Transverse colon (tissue), 4 donors: ENCODE data around the gene ACAD9. TPM values are rescaled to one million over a fixed set of nuclear protein-coding genes. Genes with fewer than 3 reads are reported as not detected.

Experiments
- DNase-seq: peaks from one replicate; pipeline ENCODE4 v3.0.0-alpha.2; 2019
- H3K27ac ChIP-seq, 4 donors: fragments of 200-600 bp; sonication (generic); 2 replicates each; pipeline ENCODE4 v1.5.1; 2016 to 2018; ENCODE audit warnings: inconsistent platforms in 4 of 4
- H3K27me3 ChIP-seq: fragments of 200-600 bp; sonication (generic); 2 replicates; pipeline ENCODE4 v1.5.1; 2017; ENCODE audit warnings: inconsistent platforms
- H3K36me3 ChIP-seq, 4 donors: fragments of 200-600 bp; sonication (generic); 2 replicates each; pipeline ENCODE4 v1.5.1; 2017 to 2019; ENCODE audit warnings: inconsistent platforms in 4 of 4
- H3K4me1 ChIP-seq, 4 donors: fragments of 200-600 bp; sonication (generic); 2 replicates each; pipeline ENCODE4 v1.5.1; 2017 to 2020; ENCODE audit warnings: inconsistent platforms in 4 of 4
- H3K4me3 ChIP-seq, 4 donors: fragments of 200-600 bp; sonication (generic); 1 replicate in 1 of 4; 2 replicates in 3 of 4; pipeline versions ENCODE4 v1.5.1 to v1.6.1; 2017 to 2019; ENCODE audit warnings: inconsistent platforms in 4 of 4
- H3K9me3 ChIP-seq, 2 donors: fragments of 200-600 bp; sonication (generic); 2 replicates each; pipeline ENCODE4 v1.5.1; 2017 to 2019; ENCODE audit warnings: inconsistent platforms in 2 of 2
- EP300 ChIP-seq: sonication (generic); formaldehyde crosslinking; IDR thresholded peaks from one replicate; pipeline ENCODE4 v1.6.1; 2017; ENCODE audit warnings: antibody characterized with exemption, low read depth
- POLR2A ChIP-seq: fragments of 450-650 bp; IDR thresholded peaks from one replicate; pipeline ENCODE4 v1.6.1; 2016; ENCODE audit warnings: antibody characterized with exemption, mild to moderate bottlenecking, moderate library complexity
- POLR2AphosphoS5 ChIP-seq, 3 donors: sonication (generic); formaldehyde crosslinking; IDR thresholded peaks; one replicate each; pipeline ENCODE4 v1.6.1; 2016; ENCODE audit warnings: antibody characterized with exemption in 3 of 3
- WGBS, 2 donors: methylation state at CpG; one replicate each; pipeline ENCODE4 v1.1.5; 2018; ENCODE audit warnings: low coverage in 1 of 2; 5-methylcytosine and 5-hydroxymethylcytosine counted together
- in situ Hi-C, 4 donors: fragments of 200-750 bp; cut with MboI; loops; one replicate each; pipeline versions ENCODE4 v1.15.0 to v1.15.1; 2017; ENCODE audit warnings: low sequenced_read_pairs in 3 of 4, low pct_ligation_motif_present in 1 of 4, low pct_unique_long_range_greater_than_20kb in 1 of 4
- intact Hi-C: fragments of 100-400 bp; cut with DNase I; formaldehyde crosslinking; loops from one replicate; pipeline ENCODE4 v1.15.1; 2023; ENCODE audit warnings: low total_unique reads
- total RNA-seq, 4 donors: library from RNA; depleted of rRNA; stranded (reverse); fragments of >200 nt; gene quantifications; one replicate each; pipeline ENCODE4 v1.1.0, GENCODE V29; 2016
- TF ChIP-seq, protein P1 (sequence below), 5 experiments: fragments of 200-600 bp in 3 of 5; fragments of 450-650 bp in 2 of 5; sonication (generic) in 3 of 5; IDR thresholded peaks; 1 replicate in 2 of 5; 2 replicates in 3 of 5; pipeline ENCODE4 v1.5.1; 2016 to 2017; ENCODE audit warnings: antibody characterized with exemption in 5 of 5, inconsistent platforms in 3 of 5, mild to moderate bottlenecking in 2 of 5, moderate library complexity in 1 of 5

The ACAD9 gene
- total RNA-seq, 4 donors from 2014 or later = 37.3 to 158 (median 85.0) TPM

DNA sequence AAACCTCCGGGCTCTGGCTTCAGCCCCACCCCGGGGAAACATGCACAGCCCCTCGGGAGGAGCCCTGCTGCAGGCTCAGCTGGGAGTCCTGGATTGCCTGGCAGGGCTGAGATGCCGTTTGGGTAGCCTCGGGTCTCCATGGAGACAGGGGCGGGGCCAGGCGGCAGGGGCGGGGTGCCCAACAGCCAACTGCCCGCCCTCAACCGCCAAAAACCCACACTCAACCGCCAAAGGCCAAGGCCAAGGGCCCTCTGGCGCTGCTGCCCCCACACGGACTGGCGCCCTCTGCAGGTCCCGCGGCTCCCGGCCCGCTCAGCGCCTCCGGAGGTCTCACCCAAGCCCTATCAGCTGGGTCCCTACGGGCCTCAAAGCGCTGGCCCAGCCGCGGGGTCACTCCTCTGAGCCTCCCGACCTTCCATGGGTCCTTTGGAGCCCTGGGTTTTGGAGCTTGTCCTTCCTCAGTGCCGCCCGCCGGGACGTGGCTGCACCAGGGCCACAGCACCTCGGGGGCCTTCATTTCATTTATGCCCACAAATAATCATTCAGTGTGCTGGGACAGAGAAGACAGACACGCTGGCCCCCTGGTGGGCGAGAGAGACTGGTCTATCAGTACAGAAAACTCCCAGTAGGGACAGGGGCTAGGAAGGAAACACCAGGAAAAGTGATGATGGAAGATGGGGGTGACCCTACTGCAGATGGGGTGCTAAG lies 33.5 kb upstream of the ACAD9 start:
- no peaks in the 10 kb centered on the region for H3K9me3 ChIP-seq
- peaks cover 3 to 16% (median 13%) of the 10 kb centered on the region in 4 donors for H3K4me1 ChIP-seq
- no peaks in the 10 kb centered on the region for H3K27me3 ChIP-seq
- WGBS, 2 donors = 0 to 1% methylated on average over 5 to 27 of the region's 32 CpGs
- intact Hi-C loops = no loop called here
- no peaks in the 10 kb centered on the region for H3K36me3 ChIP-seq
- H3K27ac ChIP-seq = peak overlapping the region in 3 of 4 donors; percentile 52 to 65 (median 61)
- in situ Hi-C loops = no loop called here
- DNase-seq = peak; percentile 84
- H3K4me3 ChIP-seq = peak overlapping the region; percentile 1 to 51 (median 32)
- TF ChIP-seq, protein P1, sequence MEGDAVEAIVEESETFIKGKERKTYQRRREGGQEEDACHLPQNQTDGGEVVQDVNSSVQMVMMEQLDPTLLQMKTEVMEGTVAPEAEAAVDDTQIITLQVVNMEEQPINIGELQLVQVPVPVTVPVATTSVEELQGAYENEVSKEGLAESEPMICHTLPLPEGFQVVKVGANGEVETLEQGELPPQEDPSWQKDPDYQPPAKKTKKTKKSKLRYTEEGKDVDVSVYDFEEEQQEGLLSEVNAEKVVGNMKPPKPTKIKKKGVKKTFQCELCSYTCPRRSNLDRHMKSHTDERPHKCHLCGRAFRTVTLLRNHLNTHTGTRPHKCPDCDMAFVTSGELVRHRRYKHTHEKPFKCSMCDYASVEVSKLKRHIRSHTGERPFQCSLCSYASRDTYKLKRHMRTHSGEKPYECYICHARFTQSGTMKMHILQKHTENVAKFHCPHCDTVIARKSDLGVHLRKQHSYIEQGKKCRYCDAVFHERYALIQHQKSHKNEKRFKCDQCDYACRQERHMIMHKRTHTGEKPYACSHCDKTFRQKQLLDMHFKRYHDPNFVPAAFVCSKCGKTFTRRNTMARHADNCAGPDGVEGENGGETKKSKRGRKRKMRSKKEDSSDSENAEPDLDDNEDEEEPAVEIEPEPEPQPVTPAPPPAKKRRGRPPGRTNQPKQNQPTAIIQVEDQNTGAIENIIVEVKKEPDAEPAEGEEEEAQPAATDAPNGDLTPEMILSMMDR (IDR thresholded peaks at IDR 0.05) = peak; percentile 43 to 72 (median 47)
- TF ChIP-seq POLR2AphosphoS5 (IDR thresholded peaks at IDR 0.05) = no peak
- peak; percentile 70 for TF ChIP-seq EP300

GRCh38 chr3:128846486-128846891 lies 32.9 kb upstream of the ACAD9 start:
- no peaks in the 10 kb centered on the region for H3K36me3 ChIP-seq
- H3K4me1 ChIP-seq = peaks cover 3 to 16% (median 13%) of the 10 kb centered on the region in 4 donors
- in situ Hi-C loops (no loop called here), intact Hi-C loops (no loop called here)
- TF ChIP-seq, protein P1 (IDR thresholded peaks at IDR 0.05) = no peak
- no peak for TF ChIP-seq EP300
- no peak for TF ChIP-seq POLR2AphosphoS5 (IDR thresholded peaks at IDR 0.05)
- no peak for TF ChIP-seq POLR2A
- peak overlapping the region in 2 of 4 donors; percentile 52 to 61 for H3K27ac ChIP-seq
- no peaks in the 10 kb centered on the region for H3K27me3 ChIP-seq
- H3K4me3 ChIP-seq = peak overlapping the region in 1 of 4 donors; percentile 51
- WGBS, 2 donors = 76% methylated on average over 13 of the region's 13 CpGs; no CpG with 5 or more reads in 1 of the 2 donors
- H3K9me3 ChIP-seq = no peaks in the 10 kb centered on the region
- no peak for DNase-seq

DNA sequence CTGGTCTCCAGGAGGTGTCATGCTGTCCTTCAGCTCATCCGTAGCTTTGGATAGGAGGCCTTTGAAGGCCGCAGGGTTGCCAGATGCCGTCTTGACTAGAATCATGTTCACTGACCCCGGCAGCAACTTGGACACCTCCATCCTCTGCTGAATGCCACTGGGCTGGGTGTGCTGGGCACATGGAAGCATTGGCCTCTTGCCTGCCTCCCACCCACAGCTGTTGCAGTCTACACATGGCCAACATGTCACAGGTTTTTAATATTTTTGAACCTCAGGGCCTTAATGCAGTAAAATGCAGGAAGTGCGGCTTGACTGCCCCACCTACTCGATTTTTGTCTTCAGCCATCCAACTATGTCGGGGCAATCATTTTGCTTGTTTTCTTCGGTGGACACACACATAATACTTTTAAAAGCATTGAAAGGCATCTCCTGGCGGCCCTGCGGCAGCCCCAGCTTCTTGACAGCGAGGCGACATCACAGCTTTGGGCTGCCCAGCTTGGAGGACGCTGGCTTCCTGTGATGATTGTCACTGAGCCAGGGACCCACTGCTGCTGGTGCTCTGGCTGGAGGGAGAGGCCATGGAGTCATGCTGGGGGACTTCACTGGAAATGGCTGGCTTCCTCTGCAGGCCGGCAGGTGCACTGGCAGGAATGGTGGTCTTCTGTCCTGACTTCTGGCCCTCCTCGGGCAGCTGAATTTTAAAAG lies 31.6 kb upstream of the ACAD9 start:
- H3K4me1 ChIP-seq = peaks cover 3 to 16% (median 13%) of the 10 kb centered on the region in 4 donors
- no peak overlapping the region for H3K4me3 ChIP-seq
- DNase-seq = no peak
- no peaks in the 10 kb centered on the region for H3K27me3 ChIP-seq
- H3K9me3 ChIP-seq = no peaks in the 10 kb centered on the region
- no peak overlapping the region for H3K27ac ChIP-seq
- intact Hi-C loops = no loop called here
- 91 to 93% methylated on average over 5 to 15 of the region's 15 CpGs for WGBS, 2 donors
- TF ChIP-seq POLR2AphosphoS5 (IDR thresholded peaks at IDR 0.05) (no peak), EP300 (no peak), POLR2A (no peak)
- TF ChIP-seq, protein P1 (IDR thresholded peaks at IDR 0.05) = no peak
- H3K36me3 ChIP-seq = no peaks in the 10 kb centered on the region
- in situ Hi-C loops = no loop called here

GRCh38 chr3:128848936-128849335 lies 30.5 kb upstream of the ACAD9 start:
- TF ChIP-seq EP300 (no peak), POLR2AphosphoS5 (IDR thresholded peaks at IDR 0.05) (no peak), POLR2A (no peak)
- TF ChIP-seq, protein P1 (IDR thresholded peaks at IDR 0.05) = no peak

More at GRCh38 chr3:128848936-128849335, 30.5 kb upstream of the ACAD9 start:
- H3K4me1 ChIP-seq = peaks cover 3 to 16% (median 13%) of the 10 kb centered on the region in 4 donors
- intact Hi-C loops (no loop called here), in situ Hi-C loops (no loop called here)
- no peak for DNase-seq
- H3K36me3 ChIP-seq = no peaks in the 10 kb centered on the region
- WGBS, 2 donors = 92% methylated on average over 13 of the region's 13 CpGs; no CpG with 5 or more reads in 1 of the 2 donors
- no peak overlapping the region for H3K27ac ChIP-seq
- peaks cover 0 to 3% of the 10 kb centered on the region in 2 donors for H3K9me3 ChIP-seq
- no peaks in the 10 kb centered on the region for H3K27me3 ChIP-seq
- H3K4me3 ChIP-seq = no peak overlapping the region
